Measurements from ENCODE around the gene APOA5.
"Not testable (repeated sequence)": the region's sequence is repeated elsewhere in the genome, so short reads cannot be mapped to it uniquely, and the experiment has no call there.

Gene APOA5, protein sequence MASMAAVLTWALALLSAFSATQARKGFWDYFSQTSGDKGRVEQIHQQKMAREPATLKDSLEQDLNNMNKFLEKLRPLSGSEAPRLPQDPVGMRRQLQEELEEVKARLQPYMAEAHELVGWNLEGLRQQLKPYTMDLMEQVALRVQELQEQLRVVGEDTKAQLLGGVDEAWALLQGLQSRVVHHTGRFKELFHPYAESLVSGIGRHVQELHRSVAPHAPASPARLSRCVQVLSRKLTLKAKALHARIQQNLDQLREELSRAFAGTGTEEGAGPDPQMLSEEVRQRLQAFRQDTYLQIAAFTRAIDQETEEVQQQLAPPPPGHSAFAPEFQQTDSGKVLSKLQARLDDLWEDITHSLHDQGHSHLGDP

DNA sequence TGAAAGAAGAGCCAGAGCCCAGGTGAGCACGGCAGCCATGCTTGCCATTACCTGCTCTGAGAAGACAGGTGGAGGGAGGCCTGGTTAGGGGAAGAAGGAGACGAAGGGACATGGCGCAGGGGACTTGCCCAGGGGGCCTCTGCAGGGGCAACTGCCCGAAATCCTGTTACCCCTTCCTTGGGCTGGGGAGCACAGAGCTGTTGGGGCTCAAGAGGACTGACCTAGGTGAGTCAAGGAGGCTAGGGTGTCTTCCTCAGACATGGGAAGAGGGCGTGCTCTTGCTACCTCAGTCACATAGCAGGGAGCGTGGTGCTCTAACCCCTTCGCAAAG lies at the start of gene APOA5:
APOA5 (minus strand) TSS at position 67 of the 331 bp plus-strand sequence; CDS start at position 48, 19 bp downstream.
- DNase-seq, result no peak

DNA sequence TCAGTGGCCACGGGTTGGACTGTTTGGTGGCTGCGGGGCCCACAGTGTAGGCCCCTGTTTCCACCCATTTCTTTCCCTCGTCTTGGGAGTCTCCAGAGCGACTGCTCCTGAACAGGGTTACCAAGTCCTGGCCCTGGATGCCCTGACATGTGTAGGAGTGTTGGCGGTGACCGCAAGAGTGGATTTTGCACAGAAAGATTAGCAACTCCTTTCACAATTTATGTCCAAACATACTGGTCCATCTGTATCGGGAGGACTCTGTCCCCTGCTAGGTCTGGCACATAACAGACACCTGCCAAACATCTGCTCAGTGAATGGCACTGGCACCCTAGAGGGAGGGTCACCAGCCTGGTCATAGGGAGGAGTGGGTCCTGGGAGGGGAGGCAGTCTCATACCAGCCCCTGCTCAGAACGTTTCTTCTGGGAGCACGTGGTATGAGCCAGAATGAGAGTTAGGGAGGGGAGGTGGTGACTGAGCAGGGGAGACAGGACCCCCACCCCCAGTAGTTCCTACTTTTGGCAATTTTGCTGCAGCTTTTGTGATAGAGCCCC lies 49.1 kb upstream of the APOA5 start:
- DNase-seq, result no peak

- DNase-seq, result peak; percentile 30
These were observed 48.6 kb upstream of the APOA5 start for GRCh38 chr11:116840224-116840745.

GRCh38 chr11:116838321-116839084 lies 46.8 kb upstream of the APOA5 start:
- DNase-seq, result no peak

DNA sequence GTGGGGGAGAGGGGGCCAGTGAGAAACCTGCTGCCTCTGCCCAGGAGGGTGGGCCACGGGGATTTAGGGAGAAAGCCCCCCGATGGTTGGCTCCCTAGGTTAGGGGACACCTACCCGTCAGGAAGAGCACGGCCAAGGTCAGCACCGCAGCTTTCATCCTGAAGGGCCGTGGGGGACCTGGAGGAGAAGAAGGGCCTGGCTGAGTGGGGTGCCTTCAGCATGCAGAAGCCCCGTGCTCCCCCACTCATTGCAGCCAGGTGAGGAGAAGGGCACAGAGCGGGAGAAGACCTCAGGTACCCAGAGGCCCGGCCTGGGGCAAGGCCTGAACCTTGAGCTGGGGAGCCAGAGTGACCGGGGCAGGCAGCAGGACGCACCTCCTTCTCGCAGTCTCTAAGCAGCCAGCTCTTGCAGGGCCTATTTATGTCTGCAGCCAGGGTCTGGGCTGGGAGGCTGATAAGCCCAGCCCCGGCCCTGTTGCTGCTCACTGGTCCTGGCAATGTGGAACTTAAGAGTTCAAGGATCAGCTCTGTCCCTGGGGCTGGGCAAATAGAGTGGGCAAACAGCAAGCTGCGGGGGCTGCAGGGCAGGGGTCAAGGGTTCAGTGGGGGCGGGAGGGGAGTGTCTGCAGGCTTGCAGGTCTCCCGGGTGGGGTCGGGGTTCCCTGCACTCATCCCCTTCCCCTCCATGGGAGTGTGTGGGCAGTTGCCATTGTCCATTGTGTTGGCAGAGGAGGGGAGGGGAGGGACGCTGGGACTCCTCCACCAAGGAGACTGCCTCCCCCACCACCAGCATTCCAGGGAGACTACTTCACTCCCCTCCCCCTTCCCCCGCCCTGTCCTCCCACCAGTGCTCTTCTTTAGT lies 45.8 kb upstream of the APOA5 start, which contains the start of gene APOA1:
APOA1 (minus strand) TSS at position 392 of the 861 bp plus-strand sequence; CDS start at position 157, 235 bp downstream.
- no peak for DNase-seq

GRCh38 chr11:116836632-116836991 lies 44.9 kb upstream of the APOA5 start:
- DNase-seq, result no peak

DNA sequence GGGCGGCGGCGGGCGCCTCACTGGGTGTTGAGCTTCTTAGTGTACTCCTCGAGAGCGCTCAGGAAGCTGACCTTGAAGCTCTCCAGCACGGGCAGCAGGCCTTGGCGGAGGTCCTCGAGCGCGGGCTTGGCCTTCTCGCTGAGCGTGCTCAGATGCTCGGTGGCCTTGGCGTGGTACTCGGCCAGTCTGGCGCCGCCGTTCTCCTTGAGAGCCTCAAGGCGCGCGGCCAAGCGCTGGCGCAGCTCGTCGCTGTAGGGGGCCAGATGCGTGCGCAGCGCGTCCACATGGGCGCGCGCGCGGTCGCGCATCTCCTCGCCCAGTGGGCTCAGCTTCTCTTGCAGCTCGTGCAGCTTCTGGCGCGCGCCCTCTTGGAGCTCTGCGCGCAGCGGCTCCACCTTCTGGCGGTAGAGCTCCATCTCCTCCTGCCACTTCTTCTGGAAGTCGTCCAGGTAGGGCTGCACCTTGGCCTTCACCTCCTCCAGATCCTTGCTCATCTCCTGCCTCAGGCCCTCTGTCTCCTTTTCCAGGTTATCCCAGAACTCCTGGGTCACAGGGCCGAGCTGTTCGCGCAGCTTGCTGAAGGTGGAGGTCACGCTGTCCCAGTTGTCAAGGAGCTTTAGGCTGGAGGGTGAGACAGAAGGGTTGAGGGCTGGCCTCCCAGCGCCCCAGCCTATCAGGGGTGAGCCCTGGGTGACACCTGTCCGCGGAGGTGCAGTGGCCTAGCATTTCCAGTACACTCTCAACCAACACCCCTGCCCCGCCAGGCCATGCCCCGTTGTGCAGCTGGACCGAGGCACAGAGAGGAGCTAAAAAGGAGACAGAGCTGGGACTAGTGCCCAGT lies 44.3 kb upstream of the APOA5 start:
- DNase-seq, result peak; percentile 86

GRCh38 chr11:116835042-116835772 lies 43.5 kb upstream of the APOA5 start:
- no peak for DNase-seq

- DNase-seq, result not testable (repeated sequence)
These were observed 42.9 kb upstream of the APOA5 start for GRCh38 chr11:116834535-116835041.

DNA sequence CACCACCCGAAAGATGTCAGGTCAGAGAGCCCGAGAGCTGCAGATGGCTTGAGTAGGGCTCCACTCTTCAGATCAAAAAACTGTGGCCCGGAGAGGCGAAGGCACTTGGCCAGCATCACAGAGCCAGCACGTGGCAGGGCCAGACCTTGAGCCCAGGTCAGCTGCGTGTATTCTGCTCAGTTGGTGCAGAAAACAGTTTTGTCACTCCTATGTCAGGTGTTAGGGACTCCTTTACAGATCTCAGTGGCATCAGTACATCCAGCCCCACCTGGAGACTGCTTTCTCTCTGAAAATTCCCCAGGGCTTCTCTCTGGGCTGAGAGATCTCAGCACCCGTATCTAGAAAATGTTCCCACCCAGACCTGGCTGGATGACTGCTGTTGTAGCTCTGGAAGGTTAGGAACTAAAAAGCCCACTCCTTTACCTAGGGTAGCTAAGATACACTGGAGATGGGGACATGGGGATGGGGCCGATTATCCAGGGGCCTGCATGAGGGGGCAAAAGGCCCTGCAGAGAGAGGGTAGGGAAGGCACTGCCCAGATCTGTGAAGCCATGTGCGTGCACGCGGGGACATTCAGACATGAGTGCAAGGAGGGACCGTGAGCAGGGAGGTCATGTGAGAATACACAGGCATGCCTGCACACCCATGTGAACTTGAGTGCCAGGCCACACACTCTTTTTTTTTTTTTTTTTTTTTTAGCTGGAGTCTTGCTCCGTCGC lies 42.3 kb upstream of the APOA5 start:
- no peak for DNase-seq

- DNase-seq, result no peak
These were observed 41.8 kb upstream of the APOA5 start for GRCh38 chr11:116833491-116833815.

GRCh38 chr11:116832350-116833290 lies 40.9 kb upstream of the APOA5 start:
- no peak for DNase-seq

GRCh38 chr11:116831790-116832349 lies 40.2 kb upstream of the APOA5 start:
- no peak for DNase-seq

- no peak for DNase-seq
These were observed 38.7 kb upstream of the APOA5 start for GRCh38 chr11:116830184-116830912.

- DNase-seq, result no peak
These were observed 38.0 kb upstream of the APOA5 start, which contains the start of gene APOC3 for GRCh38 chr11:116829525-116830183. Gene APOC3 (plus strand): TSS chr11:116829907. CDS start chr11:116830583, 676 bp downstream.

DNA sequence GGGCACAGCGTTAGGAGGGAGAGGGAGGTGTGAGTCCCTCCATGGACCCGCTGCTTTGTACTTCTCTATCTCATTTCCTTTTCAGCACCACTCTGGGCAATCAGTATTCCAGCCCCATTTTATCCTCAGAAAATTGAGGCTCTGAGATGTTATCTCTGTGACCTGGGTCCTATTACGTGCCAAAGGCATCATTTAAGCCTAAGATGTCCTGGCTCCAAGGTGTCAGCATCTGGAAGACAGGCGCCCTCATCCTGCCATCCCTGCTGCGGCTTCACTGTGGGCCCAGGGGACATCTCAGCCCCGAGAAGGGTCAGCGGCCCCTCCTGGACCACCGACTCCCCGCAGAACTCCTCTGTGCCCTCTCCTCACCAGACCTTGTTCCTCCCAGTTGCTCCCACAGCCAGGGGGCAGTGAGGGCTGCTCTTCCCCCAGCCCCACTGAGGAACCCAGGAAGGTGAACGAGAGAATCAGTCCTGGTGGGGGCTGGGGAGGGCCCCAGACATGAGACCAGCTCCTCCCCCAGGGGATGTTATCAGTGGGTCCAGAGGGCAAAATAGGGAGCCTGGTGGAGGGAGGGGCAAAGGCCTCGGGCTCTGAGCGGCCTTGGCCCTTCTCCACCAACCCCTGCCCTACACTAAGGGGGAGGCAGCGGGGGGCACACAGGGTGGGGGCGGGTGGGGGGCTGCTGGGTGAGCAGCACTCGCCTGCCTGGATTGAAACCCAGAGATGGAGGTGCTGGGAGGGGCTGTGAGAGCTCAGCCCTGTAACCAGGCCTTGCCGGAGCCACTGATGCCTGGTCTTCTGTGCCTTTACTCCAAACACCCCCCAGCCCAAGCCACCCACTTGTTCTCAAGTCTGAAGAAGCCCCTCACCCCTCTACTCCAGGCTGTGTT lies 37.2 kb upstream of the APOA5 start:
- no peak for DNase-seq
